ENCODE data around the gene SMTNL1.
A peak's percentile ranks its signal among the peaks of the same experiment; 100 is the strongest.

Gene SMTNL1

DNA sequence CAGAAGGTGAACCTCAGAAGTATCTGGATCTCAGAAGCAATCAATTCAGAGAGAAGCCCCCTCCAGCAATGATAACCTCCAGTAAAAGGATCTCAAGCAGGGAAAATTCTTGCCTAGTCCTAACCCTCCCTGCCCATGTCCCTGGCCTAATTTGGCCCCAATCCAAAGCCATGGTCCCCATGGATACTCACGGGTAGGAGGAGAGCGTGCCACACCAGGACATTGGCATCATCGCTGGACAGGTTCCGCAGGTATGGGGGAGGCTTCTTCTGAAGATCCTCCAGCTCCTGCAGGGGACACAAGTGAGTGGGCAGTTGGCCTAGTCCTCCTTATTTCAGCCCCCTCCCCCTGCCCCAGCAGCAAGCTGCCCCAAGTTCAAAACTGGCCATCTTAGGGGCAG is 22.8 kb downstream of the SMTNL1 start:
- no peak for DNase-seq (ENCODE audit: low read depth)
- no peak overlapping the region for H3K4me3 ChIP-seq (ENCODE audit: low read length)
- TF ChIP-seq, protein P1, sequence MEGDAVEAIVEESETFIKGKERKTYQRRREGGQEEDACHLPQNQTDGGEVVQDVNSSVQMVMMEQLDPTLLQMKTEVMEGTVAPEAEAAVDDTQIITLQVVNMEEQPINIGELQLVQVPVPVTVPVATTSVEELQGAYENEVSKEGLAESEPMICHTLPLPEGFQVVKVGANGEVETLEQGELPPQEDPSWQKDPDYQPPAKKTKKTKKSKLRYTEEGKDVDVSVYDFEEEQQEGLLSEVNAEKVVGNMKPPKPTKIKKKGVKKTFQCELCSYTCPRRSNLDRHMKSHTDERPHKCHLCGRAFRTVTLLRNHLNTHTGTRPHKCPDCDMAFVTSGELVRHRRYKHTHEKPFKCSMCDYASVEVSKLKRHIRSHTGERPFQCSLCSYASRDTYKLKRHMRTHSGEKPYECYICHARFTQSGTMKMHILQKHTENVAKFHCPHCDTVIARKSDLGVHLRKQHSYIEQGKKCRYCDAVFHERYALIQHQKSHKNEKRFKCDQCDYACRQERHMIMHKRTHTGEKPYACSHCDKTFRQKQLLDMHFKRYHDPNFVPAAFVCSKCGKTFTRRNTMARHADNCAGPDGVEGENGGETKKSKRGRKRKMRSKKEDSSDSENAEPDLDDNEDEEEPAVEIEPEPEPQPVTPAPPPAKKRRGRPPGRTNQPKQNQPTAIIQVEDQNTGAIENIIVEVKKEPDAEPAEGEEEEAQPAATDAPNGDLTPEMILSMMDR (conservative IDR thresholded peaks at IDR 0.05; ENCODE audit: low read depth, low read length): no peak

GRCh38 chr11:57562596-57562995 is 25.2 kb downstream of the SMTNL1 start:
- TF ChIP-seq, protein P1 (conservative IDR thresholded peaks at IDR 0.05; ENCODE audit: low read depth, low read length): peak; percentile 20

DNA sequence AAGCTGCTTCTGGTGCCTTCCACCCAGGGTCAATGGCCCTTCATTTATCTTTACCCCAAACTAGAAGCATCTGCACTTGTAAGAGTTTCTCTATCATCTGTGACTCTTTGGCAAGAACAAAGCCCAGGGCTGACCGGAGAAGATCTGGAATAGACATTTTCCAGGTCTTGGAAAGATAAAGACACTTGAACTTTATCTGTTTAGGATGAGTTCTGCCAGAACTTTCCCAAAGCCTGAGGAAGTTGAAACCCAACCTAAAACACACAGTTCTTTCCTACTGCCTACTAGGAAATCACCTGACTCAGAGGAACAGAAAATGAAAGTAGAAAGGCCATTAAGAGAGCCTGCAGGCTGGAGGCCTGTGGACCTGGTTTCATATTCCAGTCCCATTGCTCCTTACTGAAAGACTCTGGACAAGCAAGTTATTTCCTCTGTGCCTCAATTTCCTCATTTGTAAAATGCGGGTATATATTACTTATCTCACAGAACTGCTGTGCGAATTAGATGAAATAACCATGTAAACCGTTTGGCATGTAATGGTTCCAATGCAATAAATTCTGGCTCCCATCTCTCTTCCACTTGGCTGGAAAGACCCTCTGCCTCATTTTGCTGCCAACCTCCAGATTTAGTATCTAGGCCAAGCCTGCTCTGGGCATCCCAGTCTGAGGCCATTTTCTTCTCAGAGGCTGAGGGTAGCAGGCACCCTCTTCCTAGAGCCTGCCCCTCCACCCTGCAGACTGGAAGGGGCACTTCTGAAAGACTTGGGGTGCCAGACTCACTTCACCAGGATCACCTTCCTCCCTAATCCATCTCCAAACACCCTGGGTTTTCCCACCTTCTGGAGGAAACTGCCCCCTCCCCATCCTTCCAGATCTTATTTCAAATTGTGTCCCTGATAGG is 28.9 kb downstream of the SMTNL1 start:
- H3K4me3 ChIP-seq (ENCODE audit: low read length): no peak overlapping the region
- DNase-seq (ENCODE audit: low read depth): no peak
- TF ChIP-seq, protein P1 (conservative IDR thresholded peaks at IDR 0.05; ENCODE audit: low read depth, low read length): no peak

More at GRCh38 chr11:57562596-57562995, 25.2 kb downstream of the SMTNL1 start:
- H3K4me3 ChIP-seq (ENCODE audit: low read length): no peak overlapping the region
- no peak for DNase-seq (ENCODE audit: low read depth)

DNA sequence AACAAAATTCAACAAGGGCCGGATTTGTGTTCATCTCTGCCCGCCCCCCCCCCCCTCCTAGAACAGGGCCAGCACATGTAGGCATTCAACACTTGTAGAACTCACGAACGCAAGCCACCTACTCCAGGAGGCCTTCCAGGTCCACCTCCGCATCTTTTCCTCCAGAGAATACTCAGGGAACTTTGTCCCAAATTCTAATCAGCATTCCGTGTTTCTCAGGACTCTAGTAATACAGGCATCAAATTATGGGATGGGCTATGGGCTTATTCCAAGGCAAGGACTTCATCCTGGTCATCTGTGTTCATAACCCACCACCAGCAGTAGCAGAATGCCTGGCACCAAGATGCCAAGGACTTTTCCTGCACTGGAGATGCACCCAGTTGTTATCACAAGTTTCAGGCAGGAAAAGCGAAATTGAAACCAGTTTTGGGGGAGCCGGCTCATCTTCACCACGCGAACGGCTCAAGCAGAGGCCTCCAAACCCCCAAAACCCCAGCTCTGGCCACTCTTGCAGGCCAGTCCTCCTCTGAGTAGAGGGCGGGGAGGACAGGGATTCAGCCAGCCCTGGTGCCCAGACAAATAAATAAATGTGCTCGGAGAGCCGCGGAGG is 29.6 kb downstream of the SMTNL1 start:
- TF ChIP-seq, protein P1 (conservative IDR thresholded peaks at IDR 0.05; ENCODE audit: low read depth, low read length): no peak
- no peak for DNase-seq (ENCODE audit: low read depth)
- H3K4me3 ChIP-seq (ENCODE audit: low read length): peak overlapping the region; percentile 70

GRCh38 chr11:57567515-57568329 is 30.3 kb downstream of the SMTNL1 start, which contains the start of gene UBE2L6:
Gene UBE2L6, minus strand, starts transcription at chr11:57567672. Its CDS starts 61 bp downstream, at chr11:57567611.
- peak within 1 kb of the TSS; percentile 70 for H3K4me3 ChIP-seq (ENCODE audit: low read length)
- DNase-seq (ENCODE audit: low read depth): no peak
- TF ChIP-seq, protein P1 (conservative IDR thresholded peaks at IDR 0.05; ENCODE audit: low read depth, low read length): peak; percentile 16

DNA sequence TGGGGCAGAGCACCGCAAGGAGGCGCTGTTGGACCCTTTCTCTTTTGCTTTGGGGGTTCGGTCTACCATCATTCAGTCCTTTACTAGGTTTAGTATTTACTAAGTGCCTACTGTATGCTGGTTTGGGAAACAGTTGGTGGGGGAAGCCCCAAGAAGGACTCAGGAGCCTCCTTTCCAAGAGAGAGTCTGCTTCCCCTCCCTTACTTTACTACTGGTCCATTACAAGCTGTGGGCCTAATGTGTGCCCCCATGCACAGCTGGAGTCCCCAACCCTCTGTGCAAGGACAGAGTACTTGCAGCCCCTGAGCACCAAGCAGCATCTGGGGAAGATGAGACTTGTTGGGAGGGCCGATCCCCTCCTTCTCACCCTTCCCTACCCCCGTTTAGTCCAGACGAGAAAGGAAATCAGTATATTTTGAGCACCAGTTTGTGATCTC is 31.0 kb downstream of the SMTNL1 start:
- no peak for DNase-seq (ENCODE audit: low read depth)
- peak overlapping the region; percentile 70 for H3K4me3 ChIP-seq (ENCODE audit: low read length)
- TF ChIP-seq, protein P1 (conservative IDR thresholded peaks at IDR 0.05; ENCODE audit: low read depth, low read length): peak; percentile 97

Data from retinal pigment epithelial cell (primary cell).